Testis (tissue), 2 donors: ENCODE data around the gene TRIO.

ENCODE experiments used
- POLR2A ChIP-seq: fragments of 450-650 bp; IDR thresholded peaks from one replicate; pipeline ENCODE4 v1.6.1; 2017; ENCODE audit warnings: antibody characterized with exemption, mild to moderate bottlenecking, moderate library complexity
- TF ChIP-seq, protein P1 (sequence below), 3 experiments: fragments of 450-650 bp in 2 of 3; fragments of 200-600 bp in 1 of 3; sonication (generic) in 1 of 3; IDR thresholded peaks; one replicate each; pipeline ENCODE4 v1.5.1; 2016 to 2019; ENCODE audit warnings: antibody characterized with exemption in 3 of 3, mild to moderate bottlenecking in 2 of 3, moderate library complexity in 1 of 3

DNA sequence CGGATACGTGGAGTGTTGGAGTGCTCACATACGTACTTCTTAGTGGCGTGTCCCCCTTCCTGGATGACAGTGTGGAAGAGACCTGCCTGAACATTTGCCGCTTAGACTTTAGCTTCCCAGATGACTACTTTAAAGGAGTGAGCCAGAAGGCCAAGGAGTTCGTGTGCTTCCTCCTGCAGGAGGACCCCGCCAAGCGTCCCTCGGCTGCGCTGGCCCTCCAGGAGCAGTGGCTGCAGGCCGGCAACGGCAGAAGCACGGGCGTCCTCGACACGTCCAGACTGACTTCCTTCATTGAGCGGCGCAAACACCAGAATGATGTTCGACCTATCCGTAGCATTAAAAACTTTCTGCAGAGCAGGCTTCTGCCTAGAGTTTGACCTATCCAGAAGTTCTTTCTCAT is 364.9 kb downstream of the TRIO start:
- TF ChIP-seq, protein P1, sequence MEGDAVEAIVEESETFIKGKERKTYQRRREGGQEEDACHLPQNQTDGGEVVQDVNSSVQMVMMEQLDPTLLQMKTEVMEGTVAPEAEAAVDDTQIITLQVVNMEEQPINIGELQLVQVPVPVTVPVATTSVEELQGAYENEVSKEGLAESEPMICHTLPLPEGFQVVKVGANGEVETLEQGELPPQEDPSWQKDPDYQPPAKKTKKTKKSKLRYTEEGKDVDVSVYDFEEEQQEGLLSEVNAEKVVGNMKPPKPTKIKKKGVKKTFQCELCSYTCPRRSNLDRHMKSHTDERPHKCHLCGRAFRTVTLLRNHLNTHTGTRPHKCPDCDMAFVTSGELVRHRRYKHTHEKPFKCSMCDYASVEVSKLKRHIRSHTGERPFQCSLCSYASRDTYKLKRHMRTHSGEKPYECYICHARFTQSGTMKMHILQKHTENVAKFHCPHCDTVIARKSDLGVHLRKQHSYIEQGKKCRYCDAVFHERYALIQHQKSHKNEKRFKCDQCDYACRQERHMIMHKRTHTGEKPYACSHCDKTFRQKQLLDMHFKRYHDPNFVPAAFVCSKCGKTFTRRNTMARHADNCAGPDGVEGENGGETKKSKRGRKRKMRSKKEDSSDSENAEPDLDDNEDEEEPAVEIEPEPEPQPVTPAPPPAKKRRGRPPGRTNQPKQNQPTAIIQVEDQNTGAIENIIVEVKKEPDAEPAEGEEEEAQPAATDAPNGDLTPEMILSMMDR (IDR thresholded peaks at IDR 0.05), result no peak
- TF ChIP-seq POLR2A, result no peak
